ENCODE measurements around the gene PNPLA8. TPM values are rescaled to one million over a fixed set of nuclear protein-coding genes. Genes with fewer than 3 reads are reported as not detected.
"Not testable (repeated sequence)": the region's sequence is repeated elsewhere in the genome, so short reads cannot be mapped to it uniquely, and the experiment has no call there.

PNPLA8 gene
- total RNA-seq, 1 donor: 37.4 TPM

DNA sequence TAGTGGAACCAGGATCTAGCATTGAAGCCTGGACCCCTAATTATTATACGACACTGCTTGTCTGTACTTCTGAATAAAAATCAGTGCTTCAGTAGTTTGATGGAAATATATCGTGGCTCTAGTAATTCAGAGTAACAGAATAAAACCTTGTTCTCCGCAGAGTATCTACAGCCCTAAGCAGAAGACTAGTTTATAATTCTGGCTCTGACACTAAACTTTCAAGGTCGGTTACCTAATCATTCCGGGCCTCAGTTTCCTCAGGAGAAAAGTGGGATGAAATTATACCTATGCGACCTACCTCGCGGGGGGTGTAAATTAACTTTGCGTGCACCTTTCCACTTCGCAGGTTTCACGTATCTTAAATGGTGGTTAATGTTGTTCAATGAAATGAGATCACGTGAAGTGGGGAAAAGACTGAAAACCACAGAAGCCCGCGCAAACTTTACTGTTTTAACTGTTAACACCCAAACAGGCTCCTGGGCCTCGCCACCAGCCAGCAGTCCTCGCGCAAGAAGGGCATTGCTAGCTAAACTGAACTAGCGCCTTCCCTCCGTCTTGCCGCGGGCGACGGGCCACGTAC, 43.0 kb upstream of the PNPLA8 start:
- TF ChIP-seq, protein P1, sequence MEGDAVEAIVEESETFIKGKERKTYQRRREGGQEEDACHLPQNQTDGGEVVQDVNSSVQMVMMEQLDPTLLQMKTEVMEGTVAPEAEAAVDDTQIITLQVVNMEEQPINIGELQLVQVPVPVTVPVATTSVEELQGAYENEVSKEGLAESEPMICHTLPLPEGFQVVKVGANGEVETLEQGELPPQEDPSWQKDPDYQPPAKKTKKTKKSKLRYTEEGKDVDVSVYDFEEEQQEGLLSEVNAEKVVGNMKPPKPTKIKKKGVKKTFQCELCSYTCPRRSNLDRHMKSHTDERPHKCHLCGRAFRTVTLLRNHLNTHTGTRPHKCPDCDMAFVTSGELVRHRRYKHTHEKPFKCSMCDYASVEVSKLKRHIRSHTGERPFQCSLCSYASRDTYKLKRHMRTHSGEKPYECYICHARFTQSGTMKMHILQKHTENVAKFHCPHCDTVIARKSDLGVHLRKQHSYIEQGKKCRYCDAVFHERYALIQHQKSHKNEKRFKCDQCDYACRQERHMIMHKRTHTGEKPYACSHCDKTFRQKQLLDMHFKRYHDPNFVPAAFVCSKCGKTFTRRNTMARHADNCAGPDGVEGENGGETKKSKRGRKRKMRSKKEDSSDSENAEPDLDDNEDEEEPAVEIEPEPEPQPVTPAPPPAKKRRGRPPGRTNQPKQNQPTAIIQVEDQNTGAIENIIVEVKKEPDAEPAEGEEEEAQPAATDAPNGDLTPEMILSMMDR (IDR thresholded peaks at IDR 0.05; ENCODE audit: insufficient read depth, low read length): no peak
- peak; percentile 6 for DNase-seq (ENCODE audit: low read depth)
- peak overlapping the region; percentile 78 for H3K4me3 ChIP-seq (ENCODE audit: low read depth, low read length)

DNA sequence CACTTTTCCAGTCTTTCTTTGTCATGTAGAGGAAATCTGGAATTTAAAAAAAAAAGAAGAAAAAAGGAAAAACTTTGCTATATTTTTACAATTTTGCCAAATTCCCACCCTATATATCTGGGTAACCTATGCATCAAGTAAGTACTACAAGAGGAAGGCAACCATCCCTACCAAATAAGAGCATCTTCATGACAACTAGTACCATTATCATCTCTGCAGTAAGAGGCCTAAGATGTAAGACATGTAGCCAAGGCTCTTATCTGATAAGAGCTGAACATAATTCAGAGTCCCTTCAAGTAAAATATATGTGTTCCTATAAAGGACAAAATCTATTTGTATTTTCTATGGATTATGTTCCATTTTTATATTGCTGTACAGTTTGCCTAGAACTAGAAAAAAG, 40.1 kb upstream of the PNPLA8 start:
- TF ChIP-seq, protein P1 (IDR thresholded peaks at IDR 0.05; ENCODE audit: insufficient read depth, low read length): no peak
- no peak for DNase-seq (ENCODE audit: low read depth)
- H3K4me3 ChIP-seq (ENCODE audit: low read depth, low read length): no peak overlapping the region

DNA sequence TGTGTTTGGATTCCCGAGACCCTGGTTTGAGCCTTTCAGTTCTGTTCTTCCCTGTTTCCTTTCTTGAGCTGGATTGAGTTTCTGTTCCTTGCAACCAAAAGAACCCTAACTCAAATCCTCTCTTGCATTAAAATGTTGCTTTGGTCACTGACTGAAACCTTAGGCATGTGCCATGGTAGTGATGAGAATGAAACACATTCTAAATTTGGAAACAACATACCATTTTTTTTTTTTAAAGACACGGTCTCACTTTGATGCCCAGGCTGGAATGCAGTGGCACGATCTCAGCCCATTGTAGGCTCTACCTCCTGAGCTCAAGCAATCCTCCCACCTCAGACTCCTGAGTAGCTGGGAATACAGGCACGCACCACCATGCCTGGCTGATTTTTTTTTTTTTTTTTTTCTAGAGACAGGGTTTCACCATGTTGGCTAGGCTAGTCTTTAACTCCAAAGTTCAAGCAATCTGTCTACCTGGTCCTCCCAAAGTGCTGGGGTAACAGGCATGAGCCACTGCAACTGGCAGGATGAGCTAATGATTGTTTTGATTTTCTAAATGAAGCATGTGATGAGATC, 35.2 kb upstream of the PNPLA8 start:
- H3K4me3 ChIP-seq (ENCODE audit: low read depth, low read length): no peak overlapping the region
- TF ChIP-seq, protein P1 (IDR thresholded peaks at IDR 0.05; ENCODE audit: insufficient read depth, low read length): no peak
- peak; percentile 13 for DNase-seq (ENCODE audit: low read depth)

DNA sequence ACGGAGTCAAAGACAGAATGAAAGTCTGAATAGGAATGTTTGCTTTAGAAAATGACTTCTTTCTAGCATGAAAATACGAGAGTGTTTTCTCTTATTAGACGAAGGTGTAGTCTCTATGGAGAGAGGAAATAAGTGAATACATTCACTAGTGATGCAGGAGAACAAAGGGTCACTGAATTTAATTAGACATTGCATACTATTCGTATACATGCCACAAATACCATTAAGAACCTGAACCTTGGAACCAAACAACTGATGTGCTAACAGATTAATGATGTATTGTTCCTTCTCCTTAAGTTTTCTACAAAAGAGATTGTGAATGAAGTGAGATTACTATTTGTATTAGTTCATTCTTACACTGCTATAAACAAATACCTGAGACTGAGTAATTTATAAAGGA, 33.3 kb upstream of the PNPLA8 start:
- no peak for DNase-seq (ENCODE audit: low read depth)
- TF ChIP-seq, protein P1 (IDR thresholded peaks at IDR 0.05; ENCODE audit: insufficient read depth, low read length): no peak
- H3K4me3 ChIP-seq (ENCODE audit: low read depth, low read length): no peak overlapping the region

DNA sequence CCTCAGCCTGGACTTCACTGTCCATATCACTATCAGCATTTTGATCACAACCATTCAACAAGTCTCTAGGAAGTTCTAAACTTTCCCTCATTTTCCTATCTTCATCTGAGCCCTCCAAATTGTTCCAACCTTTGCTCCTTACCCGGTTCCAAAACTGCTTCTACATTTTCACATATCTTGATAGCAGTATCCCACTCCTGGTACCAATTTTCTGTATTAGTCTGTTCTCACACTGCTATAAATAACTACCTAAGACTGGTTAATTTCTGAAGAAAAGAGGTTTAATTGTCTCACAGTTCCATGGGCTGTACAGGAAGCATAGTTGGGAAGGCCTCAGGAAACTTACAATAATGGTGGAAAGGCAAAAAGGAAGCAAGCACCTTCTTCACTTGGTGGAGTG, 31.7 kb upstream of the PNPLA8 start:
- DNase-seq (ENCODE audit: low read depth): no peak
- TF ChIP-seq, protein P1 (IDR thresholded peaks at IDR 0.05; ENCODE audit: insufficient read depth, low read length): no peak
- no peak overlapping the region for H3K4me3 ChIP-seq (ENCODE audit: low read depth, low read length)

DNA sequence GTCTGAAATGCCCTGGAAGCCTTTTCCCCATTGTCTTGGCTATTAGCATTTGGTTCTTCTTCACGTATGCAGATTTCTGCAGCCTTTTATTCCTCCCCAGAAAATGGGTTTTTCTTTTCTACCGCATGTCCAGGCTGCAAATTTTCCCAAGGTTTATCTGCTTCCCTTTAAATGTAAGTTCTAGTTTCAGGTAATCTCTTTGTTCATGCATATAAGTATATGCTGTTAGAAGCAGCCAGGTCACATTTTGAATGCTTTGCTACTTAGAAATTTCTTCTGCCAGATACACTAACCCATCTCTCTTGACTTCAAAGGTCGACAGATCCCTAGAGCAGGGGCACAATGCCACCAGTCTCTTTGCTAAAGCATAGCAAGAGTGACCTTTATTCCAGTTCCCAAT, 31.3 kb upstream of the PNPLA8 start:
- DNase-seq (ENCODE audit: low read depth): no peak
- TF ChIP-seq, protein P1 (IDR thresholded peaks at IDR 0.05; ENCODE audit: insufficient read depth, low read length): no peak
- no peak overlapping the region for H3K4me3 ChIP-seq (ENCODE audit: low read depth, low read length)

DNA sequence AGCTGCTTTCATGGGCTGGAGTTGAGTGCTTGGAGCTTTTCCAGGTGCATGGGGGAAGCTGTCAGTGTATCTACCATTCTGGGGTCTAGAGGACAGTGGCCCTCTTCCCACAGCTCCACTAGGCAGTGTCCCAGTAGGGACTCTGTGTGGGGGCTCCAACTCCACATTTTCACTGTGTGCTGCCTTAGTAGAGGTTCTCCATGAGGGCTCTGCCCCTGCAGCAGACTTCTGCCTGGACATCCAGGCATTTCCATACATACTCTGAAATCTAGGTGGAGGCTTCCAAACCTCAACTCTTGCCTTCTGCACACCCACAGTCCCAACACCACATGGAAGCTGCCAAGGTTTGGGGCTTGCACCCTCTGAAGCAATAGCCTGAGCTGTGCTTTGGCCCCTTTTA, 30.7 kb upstream of the PNPLA8 start:
- not testable (repeated sequence) for DNase-seq (ENCODE audit: low read depth); H3K4me3 ChIP-seq (ENCODE audit: low read depth, low read length)

DNA sequence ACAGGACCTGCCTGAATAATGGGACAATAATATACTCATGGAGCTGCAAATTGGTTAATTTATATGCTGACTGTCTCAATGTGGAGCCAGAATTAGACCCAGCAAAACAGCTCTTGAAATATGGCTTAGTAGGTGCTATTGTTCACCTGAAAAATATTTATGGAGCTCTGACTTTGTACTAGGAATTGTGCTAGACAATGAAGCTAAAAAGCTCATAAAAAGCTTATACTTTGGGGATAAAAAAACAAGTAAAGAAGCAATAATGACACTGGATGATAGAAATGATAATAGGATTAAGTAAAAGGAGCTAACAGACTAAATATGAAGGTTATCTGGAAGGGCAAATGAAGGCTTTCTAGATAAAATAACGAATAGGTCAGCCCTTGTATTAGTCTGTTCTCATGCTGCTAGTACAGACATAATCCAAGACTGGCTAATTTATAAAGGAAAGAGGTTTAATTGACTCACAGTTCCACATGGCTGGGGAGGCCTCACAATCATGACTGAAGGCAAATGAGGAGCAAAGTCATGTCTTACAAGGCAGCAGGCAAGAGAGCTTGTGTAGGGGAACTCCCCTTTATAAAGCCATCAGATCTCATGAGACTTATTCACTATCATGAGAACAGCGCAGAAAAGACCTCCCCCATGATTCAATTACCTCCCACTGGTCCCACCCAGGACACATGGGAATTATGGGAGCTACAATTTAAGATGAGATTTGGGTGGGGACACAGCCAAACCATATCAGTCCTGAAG, 22.4 kb upstream of the PNPLA8 start:
- DNase-seq (ENCODE audit: low read depth); H3K4me3 ChIP-seq (ENCODE audit: low read depth, low read length): not testable (repeated sequence)
